HEK293T (cell line): ENCODE results near the gene FOXP4.

Source experiments
- BHLHE40 ChIP-seq: fragments of 450-650 bp; IDR thresholded peaks from 2 replicates; pipeline ENCODE4 v1.6.1; 2016; ENCODE audit warnings: mild to moderate bottlenecking, moderate library complexity, borderline replicate concordance
- FOXK2 ChIP-seq: fragments of 450-650 bp; IDR thresholded peaks from 2 replicates; pipeline ENCODE4 v1.6.1; 2016; ENCODE audit warnings: mild to moderate bottlenecking
- FOXM1 ChIP-seq: fragments of 450-650 bp; IDR thresholded peaks from 2 replicates; pipeline ENCODE4 v1.6.1; 2017; ENCODE audit warnings: mild to moderate bottlenecking, borderline replicate concordance
- HDGF ChIP-seq: fragments of 450-650 bp; IDR thresholded peaks from 2 replicates; pipeline ENCODE4 v1.6.1; 2017; ENCODE audit warnings: antibody characterized with exemption, borderline replicate concordance
- PKNOX1 ChIP-seq: fragments of 450-650 bp; IDR thresholded peaks from 2 replicates; pipeline ENCODE4 v1.6.1; 2016
- SP1 ChIP-seq: fragments of 450-650 bp; IDR thresholded peaks from 2 replicates; pipeline ENCODE4 v1.6.1; 2017
- TARDBP ChIP-seq: fragments of 450-650 bp; IDR thresholded peaks from 2 replicates; pipeline ENCODE4 v1.6.1; 2016

GRCh38 chr6:41545247-41545702, 906 bp upstream of the FOXP4 start:
- TF ChIP-seq SP1 = no peak
- TF ChIP-seq FOXM1 = no peak
- no peak for TF ChIP-seq BHLHE40
- no peak for TF ChIP-seq TARDBP
- no peak for TF ChIP-seq FOXK2
- TF ChIP-seq HDGF = no peak
- no peak for TF ChIP-seq PKNOX1
